Endothelial cell of umbilical vein (primary cell): ENCODE measurements around the gene SPP1. TPM values are rescaled to one million over a fixed set of nuclear protein-coding genes. Genes with fewer than 3 reads are reported as not detected.

Source experiments
- BruUV-seq: library from RNA; stranded (reverse); fragments of 400-500 nt; replicated peaks from 2 replicates; lab custom pipeline; 2021; lab: Mats Ljungman, UMichigan
- CTCF ChIA-PET: fragments of 300-600, 350-600 bp; sonication (Branson Sonifier 250); formaldehyde crosslinking; loops from one replicate; lab custom pipeline; 2021; ENCODE audit warnings: antibody characterized with exemption, inconsistent platforms; lab: Charles Lee
- POLR2A ChIA-PET: fragments of 300-600, 350-600 bp; sonication (Branson Sonifier 250); formaldehyde crosslinking; loops from one replicate; lab custom pipeline; 2021; ENCODE audit warnings: antibody characterized with exemption, inconsistent platforms; lab: Charles Lee
- DNase-seq: peaks from one replicate; pipeline ENCODE4 v3.0.0-alpha.2; 2011; ENCODE audit warnings: low read depth, low spot score
- FAIRE-seq: peaks from 2 replicates; lab custom pipeline; 2011; peaks lifted over from hg19 to GRCh38; lab: Jason Lieb, UNC
- H2AFZ ChIP-seq: 2 replicates; pipeline ENCODE4 v1.6.0; 2012; ENCODE audit warnings: low read depth, low read length, control low read depth, inconsistent platforms
- H3K27ac ChIP-seq: 2 replicates; pipeline ENCODE4 v1.5.1; 2011; ENCODE audit warnings: low read depth, mild to moderate bottlenecking, control low read depth, low read length, moderate library complexity; ENCODE audit not compliant: insufficient read depth
- H3K27me3 ChIP-seq, 2 experiments: 2 replicates each; pipeline versions ENCODE4 v1.6.0 to v1.6.1; 2011; ENCODE audit warnings: low read length in 2 of 2, mixed read lengths in 1 of 2; ENCODE audit not compliant: control insufficient read depth in 2 of 2, insufficient read depth in 2 of 2
- H3K36me3 ChIP-seq, 2 experiments: 2 replicates in 1 of 2; 3 replicates in 1 of 2; pipeline ENCODE4 v1.5.1; 2011; ENCODE audit warnings: low read length in 2 of 2, mild to moderate bottlenecking in 1 of 2, moderate library complexity in 1 of 2; ENCODE audit not compliant: control insufficient read depth in 2 of 2, insufficient read depth in 2 of 2; ENCODE audit errors: extremely low read depth in 1 of 2
- H3K4me1 ChIP-seq: 3 replicates; pipeline ENCODE4 v1.5.1; 2011; ENCODE audit warnings: mild to moderate bottlenecking, low read length; ENCODE audit not compliant: control insufficient read depth, insufficient read depth; ENCODE audit errors: extremely low read depth
- H3K4me2 ChIP-seq: 2 replicates; pipeline ENCODE4 v1.6.1; 2011; ENCODE audit warnings: low read length, control low read depth, mixed read lengths; ENCODE audit not compliant: insufficient read depth
- H3K4me3 ChIP-seq, 3 experiments: fragments of 200-600 bp in 1 of 3; sonication (generic), shearing (Covaris generic) in 1 of 3; replicated peaks in 1 of 3; 2 replicates each; pipeline ENCODE4 v1.5.1; 2011 to 2016; ENCODE audit warnings: control low read depth in 3 of 3, low read length in 3 of 3, mild to moderate bottlenecking in 2 of 3, inconsistent platforms in 1 of 3, low read depth in 1 of 3, moderate library complexity in 1 of 3; ENCODE audit not compliant: insufficient read depth in 1 of 3
- H3K79me2 ChIP-seq: 2 replicates; pipeline ENCODE4 v1.6.0; 2012; ENCODE audit warnings: low read length, inconsistent platforms; ENCODE audit not compliant: control insufficient read depth, insufficient read depth
- H3K9ac ChIP-seq: replicated peaks from 2 replicates; pipeline ENCODE3; 2011; ENCODE audit warnings: low read length, control low read depth; ENCODE audit not compliant: insufficient read depth; ENCODE audit errors: extremely low read depth
- H3K9me1 ChIP-seq: replicated peaks from 3 replicates; pipeline ENCODE4 v1.6.0; 2011; ENCODE audit warnings: mild to moderate bottlenecking, low read length; ENCODE audit not compliant: control insufficient read depth, insufficient read depth; ENCODE audit errors: extremely low read depth
- H3K9me3 ChIP-seq: replicated peaks from 2 replicates; pipeline ENCODE4 v1.5.1; 2012; ENCODE audit warnings: low read length, inconsistent platforms; ENCODE audit not compliant: control insufficient read depth, insufficient read depth
- H4K20me1 ChIP-seq: replicated peaks from 2 replicates; pipeline ENCODE3; 2011; ENCODE audit warnings: mild to moderate bottlenecking, low read length; ENCODE audit not compliant: control insufficient read depth, insufficient read depth; ENCODE audit errors: extremely low read depth
- CTCF ChIP-seq, 2 donors: IDR thresholded peaks; 1 replicate in 1 of 2; 2 replicates in 1 of 2; pipeline ENCODE4 v1.5.1; 2011; ENCODE audit warnings: low read length in 2 of 2, mild to moderate bottlenecking in 2 of 2, moderate library complexity in 2 of 2, control low read depth in 1 of 2, inconsistent platforms in 1 of 2, low read depth in 1 of 2; ENCODE audit not compliant: insufficient read depth in 1 of 2; ENCODE audit errors: extremely low read depth in 1 of 2
- EZH2 ChIP-seq: IDR thresholded peaks from 2 replicates; pipeline ENCODE4 v1.6.1; 2012; ENCODE audit warnings: borderline replicate concordance, low read depth, mild to moderate bottlenecking, moderate library complexity, low read length, inconsistent platforms; ENCODE audit not compliant: severe bottlenecking
- FOS ChIP-seq: IDR thresholded peaks from 2 replicates; pipeline ENCODE4 v1.6.1; 2011; ENCODE audit warnings: mild to moderate bottlenecking, low read length, moderate library complexity, borderline replicate concordance; ENCODE audit not compliant: insufficient read depth
- GATA2 ChIP-seq: IDR thresholded peaks from 2 replicates; pipeline ENCODE4 v1.7.0; 2011; ENCODE audit warnings: low read depth, mild to moderate bottlenecking, moderate library complexity, mixed read lengths, low read length; ENCODE audit not compliant: insufficient read length, insufficient read depth
- JUN ChIP-seq: IDR thresholded peaks from 2 replicates; pipeline ENCODE4 v1.6.1; 2011; ENCODE audit warnings: borderline replicate concordance, low read depth; ENCODE audit not compliant: insufficient read length, insufficient read depth
- MAX ChIP-seq: IDR thresholded peaks from 2 replicates; pipeline ENCODE4 v1.6.1; 2011; ENCODE audit not compliant: insufficient read depth, insufficient read length
- MYC ChIP-seq: IDR thresholded peaks from one replicate; pipeline ENCODE4 v1.6.1; 2011; ENCODE audit warnings: mild to moderate bottlenecking, low read depth, low read length
- POLR2A ChIP-seq: IDR thresholded peaks from 2 replicates; pipeline ENCODE4 v1.6.1; 2012; ENCODE audit warnings: low read depth, mild to moderate bottlenecking, control low read depth, low read length
- POLR2AphosphoS5 ChIP-seq: IDR thresholded peaks from 2 replicates; pipeline ENCODE4 v1.6.1; 2012; ENCODE audit warnings: low read depth, mild to moderate bottlenecking, control low read depth, low read length, moderate library complexity; ENCODE audit not compliant: insufficient read depth
- dilution Hi-C: fragments of 300-500 bp; cut with MboI; formaldehyde crosslinking; loops from one replicate; pipeline ENCODE4 v1.15.0; 2019; ENCODE audit warnings: low sequenced_read_pairs; ENCODE audit not compliant: extremely low pct_ligation_motif_present
- intact Hi-C: fragments of 100-400 bp; cut with micrococcal nuclease; formaldehyde crosslinking; loops from one replicate; pipeline ENCODE4 v1.10.0; 2022
- polyA plus RNA-seq, 4 experiments: library from polyadenylated mRNA; depleted of rRNA in 3 of 4; stranded (reverse) in 3 of 4; unstranded in 1 of 4; fragments of >200 nt; gene quantifications; 2 replicates each; pipeline versions ENCODE4 v1.2.1 to v1.2.3, GENCODE V29; 2011 to 2012; ENCODE audit warnings: missing spikeins in 1 of 4
- total RNA-seq: library from RNA; stranded (reverse); gene quantifications from 2 replicates; pipeline ENCODE4 v1.2.3, GENCODE V29; 2021

The SPP1 gene
- total and polyA plus RNA-seq, 2 donors (not counting 3 experiments of a cell fraction or from before 2014, with no cell fraction given), result not detected

GRCh38 chr4:87926554-87927098, 48.9 kb upstream of the SPP1 start:
- no peak for FAIRE-seq
- Histone ChIP-seq H3K79me2 (no peaks in the 10 kb centered on the region), H2AFZ (no peak overlapping the region), H4K20me1 (no peaks in the 10 kb centered on the region), H3K27ac (no peak overlapping the region), H3K4me2 (no peak overlapping the region), H3K9me3 (no peaks in the 10 kb centered on the region), H3K4me1 (no peaks in the 10 kb centered on the region), H3K4me3 (no peak overlapping the region), H3K36me3 (no peaks in the 10 kb centered on the region), H3K9ac (no peak overlapping the region), H3K27me3 (peaks cover 3 to 4% of the 10 kb centered on the region in 2 experiments), H3K9me1 (no peaks in the 10 kb centered on the region)
- CTCF ChIA-PET, result interaction anchor here (1.0 to 1.2 kb wide), 3 partner anchors 11 to 15 kb away, joined by 4 to 6 read pairs (median 4); no protein-coding TSS in a partner anchor
- intact Hi-C loops, result loop anchor here (1.0 kb wide), 1 partner anchor 12 kb away; no protein-coding TSS in a partner anchor
- DNase-seq, result no peak
- dilution Hi-C loops, result no loop called here
- no TSS peak for BruUV-seq
- TF ChIP-seq JUN, result no peak
- TF ChIP-seq MYC, result no peak
- TF ChIP-seq CTCF (IDR thresholded peaks at IDR 0.05; ENCODE audit: extremely low read depth in 1 of 2, insufficient read depth in 1 of 2, low read depth in 1 of 2, low read length in 2 of 2), result no peak
- TF ChIP-seq GATA2, result no peak
- TF ChIP-seq POLR2AphosphoS5, result no peak
- TF ChIP-seq EZH2, result no peak
- no peak for TF ChIP-seq POLR2A
- TF ChIP-seq FOS, result no peak
- no peak for TF ChIP-seq MAX
- POLR2A ChIA-PET, result no interaction called here
